Measurements from ENCODE around the gene DRG1.

DNA sequence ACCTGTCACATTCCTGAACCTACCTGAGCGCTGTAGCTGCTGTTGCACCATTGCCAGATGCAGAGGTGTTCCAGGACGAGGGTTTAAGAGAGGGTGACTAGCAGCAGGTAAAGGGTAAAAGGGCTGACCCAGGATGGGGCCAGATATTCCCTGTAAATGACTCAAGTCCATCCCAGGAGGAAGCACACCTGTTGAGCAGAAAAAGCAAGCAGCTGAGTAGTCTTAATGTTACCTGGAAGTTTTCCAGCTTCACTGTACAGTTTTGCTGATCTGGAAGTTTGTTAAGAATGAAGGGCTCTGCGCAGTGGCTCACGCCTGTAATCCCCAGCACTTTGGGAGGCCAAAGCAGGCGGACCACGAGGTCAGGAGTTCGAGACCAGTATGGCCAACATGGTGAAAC is 41.3 kb downstream of the DRG1 start:
- TF ChIP-seq, protein P1, sequence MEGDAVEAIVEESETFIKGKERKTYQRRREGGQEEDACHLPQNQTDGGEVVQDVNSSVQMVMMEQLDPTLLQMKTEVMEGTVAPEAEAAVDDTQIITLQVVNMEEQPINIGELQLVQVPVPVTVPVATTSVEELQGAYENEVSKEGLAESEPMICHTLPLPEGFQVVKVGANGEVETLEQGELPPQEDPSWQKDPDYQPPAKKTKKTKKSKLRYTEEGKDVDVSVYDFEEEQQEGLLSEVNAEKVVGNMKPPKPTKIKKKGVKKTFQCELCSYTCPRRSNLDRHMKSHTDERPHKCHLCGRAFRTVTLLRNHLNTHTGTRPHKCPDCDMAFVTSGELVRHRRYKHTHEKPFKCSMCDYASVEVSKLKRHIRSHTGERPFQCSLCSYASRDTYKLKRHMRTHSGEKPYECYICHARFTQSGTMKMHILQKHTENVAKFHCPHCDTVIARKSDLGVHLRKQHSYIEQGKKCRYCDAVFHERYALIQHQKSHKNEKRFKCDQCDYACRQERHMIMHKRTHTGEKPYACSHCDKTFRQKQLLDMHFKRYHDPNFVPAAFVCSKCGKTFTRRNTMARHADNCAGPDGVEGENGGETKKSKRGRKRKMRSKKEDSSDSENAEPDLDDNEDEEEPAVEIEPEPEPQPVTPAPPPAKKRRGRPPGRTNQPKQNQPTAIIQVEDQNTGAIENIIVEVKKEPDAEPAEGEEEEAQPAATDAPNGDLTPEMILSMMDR (IDR thresholded peaks at IDR 0.05), result no peak
- TF ChIP-seq POLR2A (IDR thresholded peaks at IDR 0.05), result no peak
